DMS 273 (cell line): ENCODE results near the gene TGFB2.

Source experiments
- DNase-seq: peaks from one replicate; lab custom pipeline; 2025; ENCODE audit not compliant: unreplicated experiment; lab: John Stamatoyannopoulos, UW

TGFB2 gene

DNA sequence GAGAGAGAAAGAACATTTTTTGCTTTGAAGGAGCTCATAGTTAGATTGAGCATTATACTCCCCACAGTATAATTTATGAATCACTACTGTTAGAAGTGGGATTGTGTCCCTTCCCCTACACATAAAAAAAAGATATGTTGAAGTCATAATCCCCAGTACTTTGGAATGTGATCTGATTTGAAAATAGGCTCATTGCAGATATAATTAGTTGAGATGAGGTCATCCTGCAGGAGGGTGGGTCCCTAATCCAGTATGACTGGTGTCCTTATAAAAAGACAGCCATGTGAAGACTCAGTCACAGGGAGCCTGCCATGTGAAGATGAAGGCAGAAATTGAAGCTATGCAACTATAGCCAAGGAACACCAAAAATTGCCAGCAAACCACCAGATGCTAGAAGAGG is 76.4 kb downstream of the TGFB2 start:
- no peak for DNase-seq

DNA sequence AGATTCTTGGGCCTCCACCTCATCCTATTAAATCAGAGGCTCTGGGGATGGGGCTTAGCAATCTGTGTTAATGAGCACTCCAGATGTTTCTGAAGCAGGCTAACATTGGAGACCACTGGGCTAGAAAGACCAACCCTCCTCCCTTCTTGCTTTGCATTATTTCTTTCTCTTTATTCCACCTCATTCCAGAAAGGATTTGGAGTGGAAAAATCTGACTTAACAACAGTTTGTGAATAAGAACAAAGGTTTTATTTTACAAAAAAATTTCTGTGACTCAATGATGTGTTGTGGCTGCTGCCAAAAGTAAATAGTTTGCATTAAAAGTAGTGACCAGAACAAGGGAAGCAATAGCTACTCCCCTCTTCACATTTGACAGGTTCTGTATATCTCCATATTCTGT is 79.4 kb downstream of the TGFB2 start:
- DNase-seq: no peak

DNA sequence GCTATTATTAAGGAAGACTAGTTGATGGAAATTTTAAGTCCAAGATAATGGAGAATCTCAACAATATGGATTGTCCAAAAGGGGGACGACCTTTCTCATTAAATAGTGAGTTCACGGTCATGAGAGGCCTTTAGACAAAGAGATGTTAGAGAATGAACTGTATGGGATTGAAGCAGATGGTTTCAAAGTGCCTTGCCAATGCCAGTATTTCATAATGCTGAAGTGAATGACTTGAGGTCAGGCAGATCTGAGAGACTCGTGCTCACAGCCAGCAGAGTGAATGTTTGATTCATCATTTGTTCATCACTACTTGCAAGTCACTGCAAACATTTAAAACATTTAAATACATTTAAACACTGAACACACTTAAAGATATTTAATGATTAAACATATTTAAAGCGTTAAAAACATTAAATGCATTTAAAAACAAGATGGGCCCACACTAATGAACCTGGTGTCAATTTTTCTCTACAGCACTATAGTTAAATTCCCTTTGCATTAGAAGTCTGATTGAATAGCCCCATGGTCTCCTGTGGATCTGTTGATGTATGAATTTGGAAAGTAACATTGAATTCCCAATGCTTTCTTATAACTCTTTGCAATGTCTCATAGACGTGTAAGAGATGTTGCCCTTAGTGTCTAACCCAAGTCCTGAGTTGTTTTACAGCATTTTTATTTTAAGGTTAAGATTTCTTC is 80.7 kb downstream of the TGFB2 start:
- DNase-seq: peak; percentile 21

DNA sequence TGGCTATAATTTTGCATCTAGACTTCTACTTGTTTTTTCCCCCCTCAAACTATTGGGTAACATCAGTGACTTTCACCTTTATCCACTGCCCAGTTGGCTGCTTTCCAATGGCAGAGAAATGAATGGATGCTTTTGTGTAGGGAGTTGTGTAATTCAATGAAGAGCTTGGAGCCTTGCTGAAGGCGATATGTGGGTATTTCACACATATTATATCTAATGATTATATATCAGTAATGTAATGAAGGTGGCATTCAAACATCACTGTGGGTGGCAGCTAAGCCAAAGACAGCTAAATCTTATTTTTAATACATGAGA is 81.2 kb downstream of the TGFB2 start:
- DNase-seq: peak; percentile 8

DNA sequence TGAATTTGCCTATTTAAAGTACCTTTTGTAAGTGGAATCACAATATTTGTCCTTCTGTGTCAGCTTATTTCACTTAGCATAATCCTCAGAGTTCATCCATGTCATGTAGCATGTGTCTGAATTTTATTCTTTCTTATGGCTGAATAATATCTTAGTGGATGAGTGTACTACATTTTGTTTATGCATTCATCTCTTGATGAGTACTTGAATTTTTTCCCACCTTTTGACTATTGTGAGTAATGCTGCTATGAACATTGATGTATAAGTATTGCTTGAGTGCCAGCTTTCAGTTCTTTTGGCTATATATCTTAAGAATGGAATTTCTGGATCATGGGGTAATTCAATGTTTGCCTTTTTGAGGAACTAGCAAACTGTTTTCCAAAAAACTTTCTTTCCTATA is 84.2 kb downstream of the TGFB2 start:
- DNase-seq: no peak

DNA sequence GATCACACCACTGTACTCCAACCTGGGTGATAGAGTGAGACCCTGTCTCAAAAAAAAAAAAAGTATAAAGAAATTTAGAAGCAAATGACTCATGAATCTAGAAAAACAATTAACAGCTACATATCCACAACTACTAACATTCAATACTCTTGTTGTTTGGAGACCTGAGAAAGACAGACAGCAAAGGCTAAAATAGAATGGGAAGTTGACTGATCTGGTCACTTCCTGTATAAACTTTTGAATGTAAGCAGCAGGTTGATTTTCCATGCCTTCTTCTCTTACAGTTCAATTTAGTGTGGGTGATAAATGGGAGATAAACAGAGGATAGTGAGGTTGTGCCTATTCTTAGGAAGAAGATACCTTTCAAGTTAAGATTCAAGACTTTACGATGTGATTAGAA is 85.2 kb downstream of the TGFB2 start:
- DNase-seq: no peak

DNA sequence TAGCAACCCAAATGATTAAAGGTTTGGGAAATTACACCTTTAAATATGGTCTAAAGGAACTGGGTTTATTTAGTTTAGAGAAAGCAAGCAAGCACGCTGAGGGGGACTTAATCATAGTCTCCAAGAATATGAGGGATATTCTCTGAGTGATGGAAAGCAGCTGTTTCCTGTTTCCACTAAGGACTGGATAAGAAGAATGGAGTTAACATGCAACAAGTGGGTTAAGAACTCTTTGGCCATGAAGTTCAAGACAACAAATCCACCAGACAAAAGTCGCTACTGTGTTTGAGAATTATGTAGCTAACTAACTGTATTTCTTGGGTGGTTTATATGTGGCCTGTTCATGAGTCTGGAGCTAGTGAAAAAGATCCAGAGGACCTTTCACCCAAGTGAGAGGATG is 85.7 kb downstream of the TGFB2 start:
- no peak for DNase-seq

DNA sequence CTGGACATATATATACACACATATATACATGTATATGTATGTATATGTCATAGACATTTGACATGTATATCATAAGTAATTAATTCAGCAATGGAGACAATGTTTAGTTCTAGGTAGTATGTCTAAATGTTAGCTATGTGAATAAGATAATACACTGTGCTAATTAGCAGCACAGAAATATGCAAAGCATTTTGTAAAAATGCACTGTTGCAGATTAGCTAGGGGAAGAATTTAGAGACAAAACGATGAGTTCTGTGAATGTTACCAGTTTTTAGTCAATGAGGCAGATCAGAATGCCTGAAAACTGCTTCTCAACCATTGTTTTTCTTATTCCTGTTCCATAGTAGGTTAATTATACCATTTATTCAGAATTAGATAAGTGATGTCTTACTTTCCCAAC is 86.3 kb downstream of the TGFB2 start:
- no peak for DNase-seq

DNA sequence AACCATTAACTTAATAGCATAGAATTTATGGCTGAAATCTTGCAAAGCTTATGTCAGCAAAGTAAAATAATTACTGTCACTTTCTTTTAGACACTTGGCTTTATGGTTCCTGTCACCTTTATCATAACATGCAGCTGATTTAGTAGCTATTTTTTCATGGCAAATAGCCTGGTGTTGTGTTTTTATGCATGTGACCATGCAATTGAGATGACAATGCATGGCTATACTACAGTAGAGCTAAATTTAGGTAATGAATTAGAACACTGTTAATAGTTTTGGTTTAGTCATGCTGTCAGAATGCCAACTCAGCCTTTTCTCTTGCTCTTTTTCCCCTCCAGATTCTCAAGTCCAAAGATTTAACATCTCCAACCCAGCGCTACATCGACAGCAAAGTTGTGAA is 88.6 kb downstream of the TGFB2 start:
- DNase-seq: no peak

DNA sequence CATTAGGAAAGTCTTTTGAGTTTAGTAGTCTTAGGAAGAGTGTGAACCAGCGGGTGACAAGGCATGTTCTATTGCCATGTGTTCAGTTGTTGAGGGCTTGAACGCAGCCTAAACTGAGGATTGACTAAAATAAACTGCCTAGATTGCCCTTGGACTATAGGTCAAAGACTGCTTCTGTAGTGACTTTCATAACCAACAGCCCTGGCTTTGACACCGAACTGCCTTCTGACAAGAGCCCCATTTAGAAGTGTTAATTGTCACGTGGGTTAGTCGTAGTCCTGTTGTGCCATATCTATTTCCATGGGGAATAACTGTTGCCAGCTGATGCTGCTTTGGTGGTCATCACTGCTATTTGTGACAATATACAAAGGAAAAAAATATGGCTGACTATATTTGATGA is 90.4 kb downstream of the TGFB2 start:
- DNase-seq: no peak

DNA sequence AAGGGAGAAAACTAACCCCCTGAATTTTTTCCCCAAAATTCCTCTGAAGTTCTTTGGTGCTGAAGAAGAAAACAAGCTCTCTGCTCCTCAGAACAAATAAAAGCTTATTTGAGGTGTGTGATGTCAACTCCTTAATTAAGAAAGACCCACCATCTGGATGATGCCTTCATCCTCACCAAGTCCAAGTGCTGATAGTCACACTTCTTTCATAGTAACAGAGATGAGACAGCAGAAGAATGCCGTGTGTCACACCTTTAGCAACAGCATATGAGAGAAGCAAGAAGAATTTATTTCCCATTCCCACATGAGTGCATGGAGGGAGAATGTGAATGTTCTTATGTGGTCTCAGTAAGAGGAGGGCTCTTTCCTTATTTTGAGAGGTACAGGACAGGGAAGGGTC is 91.2 kb downstream of the TGFB2 start:
- DNase-seq: no peak

DNA sequence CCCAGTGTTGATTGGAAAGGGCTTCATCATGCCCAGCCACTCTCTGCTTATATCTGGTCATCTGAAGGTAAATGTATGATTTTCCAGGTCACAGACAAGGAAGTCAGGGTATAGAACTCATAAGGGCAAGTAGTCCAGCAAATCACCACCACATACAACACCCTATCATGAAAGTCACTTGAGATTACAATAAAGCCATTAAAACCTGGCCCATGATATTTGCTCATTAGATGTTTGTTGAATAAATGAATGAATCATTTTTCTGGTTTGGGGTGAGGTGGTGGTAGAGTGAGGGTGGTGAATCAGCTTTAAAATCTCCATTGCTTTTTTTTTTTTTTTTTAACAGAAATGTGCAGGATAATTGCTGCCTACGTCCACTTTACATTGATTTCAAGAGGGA is 91.9 kb downstream of the TGFB2 start:
- no peak for DNase-seq

DNA sequence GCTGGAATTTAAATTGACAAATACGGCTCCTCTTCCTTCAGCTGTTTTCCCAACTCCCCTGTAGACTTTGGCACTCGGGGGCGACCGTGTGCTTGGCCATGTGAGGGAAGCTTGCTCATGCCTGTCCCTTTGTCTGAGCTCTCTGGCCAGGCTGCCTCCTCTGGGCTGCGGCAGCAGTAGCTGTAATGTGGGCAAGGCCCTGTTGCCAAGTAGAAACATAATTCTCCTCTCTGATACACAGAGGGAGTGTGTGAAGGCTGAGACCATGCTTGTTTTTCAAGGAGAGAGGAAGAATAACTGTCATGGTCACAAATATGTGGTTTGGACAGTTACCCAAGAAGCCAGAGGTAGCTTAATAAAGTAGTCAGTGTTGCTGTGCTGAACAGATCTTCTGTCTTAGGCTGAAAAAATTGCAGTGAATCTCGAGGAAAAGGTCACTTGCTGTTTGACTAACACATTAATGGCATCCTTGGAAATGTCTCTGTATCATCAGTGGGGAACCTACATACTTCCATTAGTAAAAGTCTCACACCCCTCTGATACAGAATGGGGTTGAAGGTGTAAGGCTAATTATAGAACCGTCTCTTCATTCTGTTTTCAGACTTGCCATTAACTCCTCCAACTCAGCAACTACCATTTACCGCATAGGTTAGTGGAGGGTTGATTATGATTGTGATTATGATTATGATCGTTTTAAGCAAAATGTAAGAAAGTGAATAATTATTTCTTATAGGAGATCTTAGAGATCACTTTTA is 94.6 kb downstream of the TGFB2 start:
- DNase-seq: no peak

DNA sequence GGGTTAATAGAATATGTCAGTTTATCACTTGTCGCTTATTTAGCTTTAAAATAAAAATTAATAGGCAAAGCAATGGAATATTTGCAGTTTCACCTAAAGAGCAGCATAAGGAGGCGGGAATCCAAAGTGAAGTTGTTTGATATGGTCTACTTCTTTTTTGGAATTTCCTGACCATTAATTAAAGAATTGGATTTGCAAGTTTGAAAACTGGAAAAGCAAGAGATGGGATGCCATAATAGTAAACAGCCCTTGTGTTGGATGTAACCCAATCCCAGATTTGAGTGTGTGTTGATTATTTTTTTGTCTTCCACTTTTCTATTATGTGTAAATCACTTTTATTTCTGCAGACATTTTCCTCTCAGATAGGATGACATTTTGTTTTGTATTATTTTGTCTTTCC is 98.1 kb downstream of the TGFB2 start:
- DNase-seq: no peak

DNA sequence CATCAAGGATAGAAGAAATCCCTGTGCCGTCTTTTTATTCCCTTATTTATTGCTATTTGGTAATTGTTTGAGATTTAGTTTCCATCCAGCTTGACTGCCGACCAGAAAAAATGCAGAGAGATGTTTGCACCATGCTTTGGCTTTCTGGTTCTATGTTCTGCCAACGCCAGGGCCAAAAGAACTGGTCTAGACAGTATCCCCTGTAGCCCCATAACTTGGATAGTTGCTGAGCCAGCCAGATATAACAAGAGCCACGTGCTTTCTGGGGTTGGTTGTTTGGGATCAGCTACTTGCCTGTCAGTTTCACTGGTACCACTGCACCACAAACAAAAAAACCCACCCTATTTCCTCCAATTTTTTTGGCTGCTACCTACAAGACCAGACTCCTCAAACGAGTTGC is 99.0 kb downstream of the TGFB2 start:
- no peak for DNase-seq

DNA sequence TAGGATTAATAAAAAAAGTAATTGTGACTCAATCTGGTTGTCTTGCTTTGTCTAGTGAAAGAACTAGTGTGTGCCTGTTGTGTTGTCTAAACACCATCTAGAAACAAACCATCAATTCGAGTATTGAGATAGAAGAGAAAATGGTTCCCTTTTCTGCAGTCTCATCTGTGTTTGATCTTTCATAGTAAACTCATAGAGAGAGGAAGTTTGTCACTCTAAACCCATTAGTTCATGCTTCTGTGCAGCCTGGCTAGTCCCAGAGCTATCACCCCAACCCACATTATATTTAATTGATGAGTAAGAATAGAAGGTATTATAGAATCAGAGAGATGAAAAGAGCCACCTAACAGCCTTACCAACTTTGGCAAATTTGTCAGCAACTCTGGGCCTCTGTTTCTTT is 99.5 kb downstream of the TGFB2 start:
- DNase-seq: no peak

DNA sequence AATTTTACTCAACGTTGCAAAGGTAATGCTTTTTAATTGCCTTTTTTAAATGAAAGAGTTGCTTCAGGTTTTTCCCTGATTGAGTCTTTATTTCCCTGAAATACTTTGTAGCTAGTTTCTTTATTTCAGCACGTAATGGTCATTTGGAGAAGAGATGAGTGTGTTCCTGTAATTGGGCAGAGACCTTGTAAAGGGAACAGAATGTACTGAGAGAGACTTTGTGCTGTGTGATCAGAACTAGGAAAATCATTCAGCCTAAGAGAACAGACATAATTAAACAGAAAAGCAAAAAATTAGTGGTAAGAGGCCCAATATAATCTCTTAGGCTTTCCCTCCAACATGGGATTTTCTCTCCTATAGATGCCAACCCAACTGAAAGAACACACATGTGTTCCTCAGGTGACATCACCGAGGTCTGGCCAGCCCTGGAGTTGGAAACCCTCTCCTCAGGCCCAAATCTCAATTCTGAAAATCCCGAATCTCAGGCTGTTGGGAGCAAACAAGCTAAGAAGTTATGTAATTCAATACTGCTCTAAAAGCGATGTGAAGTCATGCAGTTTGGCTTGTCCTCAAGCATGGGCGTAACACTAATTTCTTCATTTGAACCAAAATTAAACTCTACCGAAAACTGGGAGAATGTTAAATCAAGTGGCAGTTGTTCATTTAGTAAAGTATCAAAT is 102.0 kb downstream of the TGFB2 start:
- no peak for DNase-seq

DNA sequence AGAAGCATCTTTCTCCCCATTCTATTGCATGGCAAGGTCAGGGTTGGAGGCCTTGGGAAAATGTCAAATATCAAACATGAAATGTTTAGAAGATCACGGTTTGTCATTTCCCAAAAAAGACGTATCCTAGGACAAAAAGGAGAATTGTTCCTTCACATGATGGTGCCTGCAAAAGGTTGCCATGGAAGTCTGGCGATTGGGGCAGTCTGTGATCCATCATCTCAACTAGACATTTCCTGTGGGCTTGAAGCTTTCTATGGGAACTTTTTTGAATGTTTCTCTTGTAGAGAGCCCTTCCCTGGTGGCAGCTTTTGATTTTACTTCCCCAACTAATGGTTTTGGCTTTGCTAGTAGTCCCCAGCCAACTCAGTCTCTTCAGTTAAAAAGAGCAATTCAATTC is 106.3 kb downstream of the TGFB2 start:
- DNase-seq: no peak

DNA sequence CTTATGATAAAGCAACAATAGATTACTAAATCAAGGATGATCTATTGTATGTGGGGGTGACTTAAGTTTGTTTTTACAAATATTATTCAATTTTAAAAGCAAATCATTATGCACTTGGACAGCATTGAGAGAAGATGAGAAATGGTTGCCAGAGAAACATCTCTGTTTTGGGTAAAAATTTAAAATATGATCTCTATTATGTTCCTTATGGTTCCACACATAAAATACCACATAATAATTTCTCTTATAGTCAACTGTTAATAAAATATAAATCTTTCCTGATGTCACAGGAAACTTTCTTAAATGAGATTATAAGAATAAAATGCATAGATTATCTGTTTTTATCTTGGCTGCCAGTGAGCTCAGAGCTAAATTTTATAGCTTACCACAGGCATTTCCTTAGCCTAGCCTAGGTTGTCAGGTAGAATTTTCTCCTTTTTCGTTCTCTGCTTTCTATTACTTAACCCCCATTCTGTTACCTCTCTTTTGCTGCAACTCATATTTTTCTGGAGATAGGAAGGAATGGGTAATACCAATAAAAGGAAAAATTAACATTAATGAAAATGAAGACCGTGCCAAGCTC is 109.7 kb downstream of the TGFB2 start:
- DNase-seq: no peak

DNA sequence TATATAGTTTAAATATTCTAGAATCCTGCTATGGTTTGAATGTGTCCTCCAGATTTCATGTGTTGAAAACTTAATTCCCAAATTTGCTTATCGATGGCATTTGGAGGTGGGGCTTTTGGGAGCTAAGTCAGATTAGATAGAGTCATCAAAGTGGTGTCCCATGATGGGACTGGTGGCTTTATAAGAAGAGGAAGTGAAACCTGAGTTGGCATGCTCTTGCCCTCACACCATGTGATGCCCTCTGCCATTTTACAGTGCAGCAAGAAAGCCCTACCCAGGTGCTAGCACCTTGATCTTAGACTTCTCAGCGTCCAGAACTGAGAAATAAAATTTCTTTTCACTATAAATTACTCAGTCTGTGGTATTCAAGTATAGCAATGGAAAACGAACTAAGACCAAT is 111.3 kb downstream of the TGFB2 start:
- no peak for DNase-seq

DNA sequence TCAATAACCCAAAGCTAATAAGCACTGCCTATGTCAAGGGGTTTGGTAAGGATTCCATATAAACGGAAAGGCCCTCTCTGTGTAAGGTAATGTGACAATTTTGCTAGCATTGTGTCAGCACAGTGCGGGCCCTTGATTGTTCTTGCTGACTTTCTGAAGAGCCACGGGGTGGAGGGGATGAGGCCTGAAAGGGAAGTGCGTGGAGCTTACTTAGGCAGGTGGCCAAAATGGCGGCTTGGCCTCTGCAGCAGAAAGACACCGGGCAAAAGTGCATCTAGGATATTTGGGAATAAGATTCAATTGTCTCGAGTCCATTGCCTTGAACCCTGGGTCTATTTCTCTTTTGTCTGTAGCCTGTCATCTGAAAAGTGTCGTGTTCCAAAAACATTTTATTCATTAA is 114.3 kb downstream of the TGFB2 start:
- DNase-seq: no peak
